GM19438 (cell line): ENCODE measurements around the gene C6orf52.
A peak's percentile ranks its signal among the peaks of the same experiment; 100 is the strongest.
"Not testable (repeated sequence)": the region's sequence is repeated elsewhere in the genome, so short reads cannot be mapped to it uniquely, and the experiment has no call there.

Experiments used
- ATAC-seq: cut with Tn5 transposase; IDR thresholded peaks from one replicate; pipeline ENCODE4 v1.9.1; 2021; ENCODE audit warnings: low read depth; ENCODE audit not compliant: unreplicated experiment

C6orf52 gene

GRCh38 chr6:10694302-10695085 lies at the start of gene C6orf52, which contains the start of gene PAK1IP1:
Gene C6orf52, minus strand, starts transcription at chr6:10694616. Its CDS starts 7,066 bp downstream, at chr6:10687550.
Gene PAK1IP1, plus strand, starts transcription at chr6:10694972. Its CDS starts 14 bp downstream, at chr6:10694986.
- peak; percentile 98 for ATAC-seq

DNA sequence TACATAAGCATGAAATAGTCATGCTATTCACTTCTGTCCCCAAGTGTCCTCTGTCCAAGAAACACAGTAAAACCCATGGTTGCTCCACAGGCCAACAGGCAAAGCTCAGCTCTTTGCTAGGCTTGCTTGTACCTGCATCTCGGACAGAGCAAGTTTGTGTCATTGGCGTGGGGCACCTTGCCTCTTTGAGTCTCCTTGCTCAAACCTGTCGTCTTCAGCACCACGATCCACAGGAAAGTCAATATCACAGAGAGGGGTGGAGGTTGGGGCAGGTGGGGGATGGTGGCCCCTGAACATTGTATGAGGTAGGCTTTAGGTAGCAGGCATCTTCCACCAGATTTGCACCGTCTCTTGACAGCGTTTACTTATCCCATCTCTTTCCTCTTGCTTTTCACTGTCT lies 49.1 kb upstream of the C6orf52 start:
- no peak for ATAC-seq

DNA sequence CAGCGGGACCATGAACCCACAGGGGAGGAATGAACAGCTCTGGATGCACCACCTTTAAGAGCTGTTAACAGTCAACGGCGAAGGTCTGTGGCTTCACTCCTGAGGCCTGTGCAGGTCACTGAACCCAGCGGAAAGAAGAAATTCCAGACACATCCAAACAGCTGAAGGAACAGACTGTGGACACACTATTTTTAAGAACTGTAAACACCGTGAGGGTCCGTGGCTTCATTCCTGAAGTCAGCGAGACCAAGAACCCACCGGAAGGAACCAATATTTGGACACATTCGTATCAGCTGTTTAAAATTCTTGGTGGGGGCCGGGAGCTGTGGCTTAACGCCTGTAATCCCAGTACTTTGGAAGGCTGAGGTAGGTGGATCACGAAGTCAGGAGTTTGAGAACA lies 47.8 kb upstream of the C6orf52 start:
- no peak for ATAC-seq

DNA sequence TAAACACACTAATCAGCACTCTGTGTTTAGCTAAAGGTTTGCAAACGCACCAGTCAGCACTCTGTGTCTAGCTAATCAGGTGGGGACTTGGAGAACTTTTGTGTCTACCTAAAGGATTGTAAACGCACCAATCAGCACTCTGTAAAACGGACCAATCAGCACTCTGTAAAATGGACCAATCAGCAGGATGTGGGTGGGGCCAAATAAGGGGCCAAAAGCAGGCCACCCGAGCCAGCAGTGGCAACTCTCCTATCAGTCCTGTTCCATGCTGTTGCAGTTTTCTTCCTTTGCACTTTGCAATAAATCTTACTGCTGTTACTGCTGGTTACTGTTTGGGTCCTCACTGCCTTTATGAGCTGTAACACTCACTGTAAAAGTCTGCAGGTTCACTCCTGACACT lies 47.2 kb upstream of the C6orf52 start:
- not testable (repeated sequence) for ATAC-seq

GRCh38 chr6:10740061-10740460 lies 45.6 kb upstream of the C6orf52 start:
- no peak for ATAC-seq

DNA sequence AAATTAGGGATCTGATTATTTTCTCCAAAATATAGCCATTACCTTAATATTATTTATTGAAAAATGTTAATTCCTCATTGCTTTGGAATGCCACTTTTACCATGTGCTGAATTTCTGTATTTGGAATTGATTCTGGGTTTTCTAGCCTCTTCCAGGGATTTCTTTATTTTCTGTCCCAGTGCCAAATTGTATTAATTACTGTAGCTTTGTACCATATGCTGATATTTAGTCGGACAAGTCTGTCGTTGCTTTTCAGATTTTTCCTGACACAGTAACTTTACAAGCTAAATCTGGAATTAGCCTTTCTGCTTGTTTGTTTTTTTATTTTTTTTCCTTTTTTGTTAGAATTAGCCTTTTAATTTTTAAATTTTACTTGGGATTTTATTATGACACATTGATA lies 42.3 kb upstream of the C6orf52 start:
- ATAC-seq = no peak

- no peak for ATAC-seq
Observed at GRCh38 chr6:10733863-10734262, 39.4 kb upstream of the C6orf52 start.

DNA sequence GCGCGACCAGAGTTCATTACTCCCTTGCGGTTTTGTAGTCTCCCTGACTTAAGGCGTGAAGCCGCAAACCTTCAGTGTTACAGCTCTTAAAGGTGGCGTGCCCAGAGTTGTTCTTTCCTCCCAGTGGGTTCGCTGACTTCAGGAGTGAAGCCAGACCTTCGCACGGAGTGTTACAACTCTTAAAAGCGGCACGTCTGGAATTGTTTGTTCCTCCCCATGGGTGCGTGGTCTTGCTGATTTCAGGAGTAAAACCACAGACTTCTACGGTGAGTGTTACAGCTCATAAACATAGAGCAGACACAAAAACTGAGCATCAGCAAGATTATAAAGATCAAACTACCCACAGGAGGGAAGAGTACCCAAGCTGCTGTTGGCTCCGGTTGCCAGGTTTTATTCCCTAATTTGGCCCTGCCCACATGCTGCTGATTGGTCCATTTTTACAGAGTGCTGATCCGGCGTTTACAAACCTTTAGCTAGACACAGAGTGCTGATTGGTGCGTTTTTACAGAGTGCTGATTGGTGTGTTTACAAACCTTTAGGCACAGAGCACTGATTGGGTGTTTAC lies 38.8 kb upstream of the C6orf52 start:
- ATAC-seq = no peak

DNA sequence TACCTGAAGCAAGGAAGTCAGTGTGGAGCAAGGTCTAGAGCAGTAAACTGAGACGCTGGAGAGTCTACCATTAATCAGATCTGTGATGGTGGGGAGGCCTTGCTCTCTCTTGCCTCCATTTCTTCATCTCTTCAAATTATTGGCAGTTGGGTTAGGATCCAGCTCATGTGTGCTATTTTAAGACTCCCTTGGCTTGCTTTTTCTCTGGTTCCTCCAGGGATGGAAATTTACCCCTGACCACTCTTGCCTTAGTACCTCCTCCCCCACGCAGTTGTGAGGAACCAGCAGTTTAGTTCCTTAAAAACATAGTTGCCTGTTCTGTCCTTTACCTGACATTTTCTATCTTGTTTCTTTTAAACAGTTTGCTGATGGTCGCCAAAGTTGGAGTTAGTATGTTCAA lies 35.8 kb upstream of the C6orf52 start:
- ATAC-seq = no peak

- no peak for ATAC-seq
Observed at GRCh38 chr6:10725716-10726115, 31.3 kb upstream of the C6orf52 start.

GRCh38 chr6:10725044-10725443 lies 30.6 kb upstream of the C6orf52 start:
- ATAC-seq = no peak

DNA sequence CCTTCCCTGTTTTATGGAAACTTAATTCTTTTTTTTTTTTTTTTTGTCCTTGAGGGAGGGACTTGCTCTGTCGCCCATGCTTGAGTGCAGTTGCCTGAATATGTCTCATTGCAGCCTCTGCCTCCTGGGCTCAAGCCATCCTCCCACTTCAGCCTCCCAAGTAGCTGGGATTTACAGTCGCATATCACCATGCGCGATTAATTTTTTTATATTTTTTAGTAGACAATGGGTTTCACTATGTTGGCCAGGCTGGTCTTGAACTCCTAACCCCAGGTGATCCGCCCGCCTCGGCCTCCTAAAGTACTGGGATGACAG lies 29.1 kb upstream of the C6orf52 start:
- ATAC-seq = no peak

DNA sequence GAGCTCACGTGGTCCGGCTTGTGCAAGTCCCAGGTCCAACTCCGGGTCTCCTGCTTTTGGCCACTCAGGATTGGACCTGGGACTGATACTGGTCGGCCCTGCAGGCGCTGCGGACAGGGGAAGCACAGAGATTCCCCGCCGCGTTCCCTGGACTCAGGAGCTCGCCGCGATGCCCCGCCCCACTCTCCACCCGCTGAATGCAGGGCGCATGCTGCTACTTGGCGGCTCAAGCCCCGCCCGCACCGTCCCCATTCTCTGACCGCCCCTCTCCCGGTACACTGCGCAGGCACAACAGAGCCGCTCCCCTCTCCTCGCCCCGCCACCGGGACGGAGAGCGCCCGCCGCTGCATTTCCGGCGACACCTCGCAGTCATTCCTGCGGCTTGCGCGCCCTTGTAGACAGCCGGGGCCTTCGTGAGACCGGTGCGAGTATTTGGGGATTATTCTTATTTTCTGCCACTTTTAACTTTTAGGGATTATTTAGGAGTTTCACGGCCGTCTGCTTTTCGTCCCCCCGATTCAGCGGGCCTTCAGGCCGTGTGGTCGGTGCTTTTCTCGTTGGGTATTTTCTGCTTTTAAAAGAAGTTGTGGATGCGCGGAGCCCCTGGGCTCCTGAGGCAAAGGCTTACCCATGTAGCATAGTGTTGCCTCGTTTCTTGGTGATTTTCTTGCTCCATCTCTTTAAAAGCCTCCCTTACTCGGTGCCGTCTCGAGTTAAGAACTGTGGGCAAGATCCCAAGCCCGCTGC lies 28.6 kb upstream of the C6orf52 start, which contains the start of gene TMEM14C:
TSS of gene TMEM14C (plus strand) at position 251 of the 747 bp plus-strand sequence. CDS start 1,544 bp downstream, outside the sequence.
- ATAC-seq = peak; percentile 99

GRCh38 chr6:10722570-10722819 lies 28.1 kb upstream of the C6orf52 start:
- no peak for ATAC-seq

DNA sequence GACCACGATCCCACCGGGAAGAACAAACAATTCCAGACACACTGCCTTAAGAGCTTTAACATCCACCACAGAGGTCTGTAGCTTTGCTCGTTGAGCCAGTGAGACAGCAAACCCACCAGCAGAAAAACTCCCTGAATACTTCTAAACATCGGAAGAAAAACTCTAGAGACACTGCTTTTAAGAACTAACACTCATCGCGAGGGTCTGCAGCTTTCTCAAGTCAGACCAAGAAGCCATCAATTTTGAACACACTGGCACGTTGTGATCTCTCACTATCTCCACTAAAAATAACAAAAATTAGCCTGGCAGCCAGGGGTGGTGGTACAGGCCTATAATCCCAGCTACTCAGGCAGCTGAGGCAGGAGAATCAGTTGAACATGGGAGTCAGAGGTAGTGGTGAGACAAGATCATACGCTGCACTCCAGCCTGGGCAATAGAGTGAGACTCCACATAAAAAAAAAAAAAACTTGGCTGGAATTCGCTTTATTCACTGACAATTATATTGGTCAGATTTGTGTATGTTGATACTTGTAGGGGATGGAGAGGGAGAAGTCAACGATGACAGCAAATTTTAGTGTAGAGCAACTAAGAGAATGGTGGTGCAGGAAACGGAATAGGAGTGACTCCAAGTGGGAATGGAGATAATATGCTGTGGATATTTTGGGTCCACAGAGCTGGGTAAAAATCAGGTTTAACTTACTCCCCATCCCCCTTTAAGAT lies 27.6 kb upstream of the C6orf52 start:
- ATAC-seq = no peak

- not testable (repeated sequence) for ATAC-seq
Observed at GRCh38 chr6:10720960-10721849, 26.8 kb upstream of the C6orf52 start.

DNA sequence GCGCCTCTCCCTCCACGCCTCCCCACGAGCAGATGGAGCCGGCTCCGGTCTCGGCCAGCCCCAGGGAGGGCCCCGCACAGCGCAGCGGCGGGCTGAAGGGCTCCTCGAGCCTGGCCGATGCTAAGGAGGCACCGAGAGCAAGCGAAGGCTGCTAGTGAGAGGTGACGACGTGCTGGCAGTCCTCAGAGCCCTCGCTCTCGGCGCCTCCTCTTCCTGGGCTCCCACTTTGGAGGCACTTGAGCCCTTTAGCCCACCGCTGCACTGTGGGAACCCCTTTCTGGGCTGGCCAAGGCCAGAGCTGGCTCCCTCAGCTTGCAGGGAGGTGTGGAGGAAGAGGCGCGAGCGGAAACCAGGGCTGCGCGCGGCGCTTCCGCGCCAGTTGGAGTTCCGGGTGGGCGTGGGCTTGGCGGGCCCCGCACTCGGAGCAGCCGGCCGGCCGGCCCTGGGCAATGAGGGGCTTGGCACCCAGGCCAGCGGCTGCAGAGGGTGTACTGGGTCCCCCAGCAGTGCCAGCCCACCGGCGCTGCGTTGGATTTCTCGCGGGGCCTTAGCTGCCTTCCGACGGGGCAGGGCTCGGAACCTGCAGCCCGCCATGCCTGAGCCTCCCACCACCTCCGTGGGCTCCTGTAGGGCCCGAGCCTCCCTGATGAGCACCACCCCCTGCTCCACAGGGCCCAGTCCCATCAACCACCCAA lies 26.0 kb upstream of the C6orf52 start:
- no peak for ATAC-seq

DNA sequence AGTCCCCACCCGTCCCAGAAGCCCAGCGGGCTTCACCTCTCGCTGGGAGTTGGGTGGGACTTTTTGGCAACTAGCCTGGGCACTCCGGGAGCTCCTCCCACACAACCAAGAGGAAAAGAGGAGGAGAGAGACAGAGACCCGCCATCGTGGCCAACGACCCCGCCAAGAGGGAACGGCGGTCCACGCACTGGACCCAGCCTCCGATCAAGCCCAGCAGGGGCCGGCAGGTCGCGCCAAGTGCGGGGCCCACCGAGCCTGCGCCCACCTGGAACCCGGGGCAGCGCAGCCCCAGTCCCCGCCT lies 25.5 kb upstream of the C6orf52 start:
- ATAC-seq = no peak

DNA sequence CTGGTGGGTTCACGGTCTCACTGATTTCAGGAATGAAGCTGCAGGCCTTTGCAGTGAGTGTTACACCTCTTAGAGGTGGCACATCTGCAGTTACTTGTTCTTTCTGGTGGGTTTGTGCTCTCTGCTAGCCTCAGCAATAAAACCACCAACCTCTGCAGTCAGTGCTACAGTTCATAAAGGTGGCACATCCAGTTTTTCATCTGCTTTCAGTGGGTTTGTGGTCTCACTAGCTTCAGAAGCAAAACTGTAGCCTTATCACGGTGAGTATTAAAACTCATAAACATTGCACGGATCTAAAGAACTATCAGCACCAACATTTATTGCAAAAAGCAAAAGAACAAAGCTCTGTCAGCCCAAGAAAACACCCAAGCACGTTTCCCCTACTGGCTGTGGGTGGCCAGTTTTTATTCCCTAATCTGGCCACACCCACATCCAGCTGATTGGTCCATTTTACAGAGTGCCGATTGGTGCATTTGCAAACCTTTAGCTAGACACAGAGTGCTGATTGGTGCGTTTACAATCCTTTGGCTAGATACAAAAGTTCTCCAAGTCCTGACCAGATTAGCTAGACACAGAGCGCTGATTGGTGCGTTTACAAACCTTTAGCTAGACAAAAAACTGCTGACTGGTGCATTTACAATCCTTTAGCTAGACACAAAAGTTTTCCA lies 25.0 kb upstream of the C6orf52 start:
- no peak for ATAC-seq
